HEK293 (cell line): ENCODE results near the gene NEO1.

Experiments used
- CTCF ChIP-seq: fragments of 450-650 bp; formaldehyde crosslinking; IDR thresholded peaks from 2 replicates; pipeline ENCODE4 v1.5.1; 2016; ENCODE audit warnings: missing biosample characterization, missing genetic modification characterization
- KLF10 ChIP-seq: fragments of 450-650 bp; IDR thresholded peaks from 2 replicates; pipeline ENCODE4 v1.5.1; 2018; ENCODE audit warnings: missing biosample characterization, mild to moderate bottlenecking, missing genetic modification characterization
- KLF9 ChIP-seq: fragments of 450-650 bp; formaldehyde crosslinking; IDR thresholded peaks from 2 replicates; pipeline ENCODE4 v1.5.1; 2016; ENCODE audit warnings: missing biosample characterization, missing genetic modification characterization, low read depth
- REST ChIP-seq: fragments of 450-650 bp; formaldehyde crosslinking; IDR thresholded peaks from 2 replicates; pipeline ENCODE4 v1.5.1; 2016; ENCODE audit warnings: missing biosample characterization, missing genetic modification characterization
- SETDB1 ChIP-seq: IDR thresholded peaks from one replicate; pipeline ENCODE4 v1.6.1; 2017; ENCODE audit warnings: mild to moderate bottlenecking, low read length, moderate library complexity, mixed read lengths; ENCODE audit not compliant: insufficient read length
- ZBTB26 ChIP-seq: fragments of 450-650 bp; formaldehyde crosslinking; optimal IDR thresholded peaks from 2 replicates; pipeline ENCODE3; 2016; ENCODE audit warnings: missing biosample characterization, mild to moderate bottlenecking, missing genetic modification characterization
- ZNF302 ChIP-seq: fragments of 450-650 bp; formaldehyde crosslinking; IDR thresholded peaks from 2 replicates; pipeline ENCODE4 v1.5.1; 2016; ENCODE audit warnings: missing biosample characterization, missing genetic modification characterization, low read depth
- ZNF600 ChIP-seq: fragments of 450-650 bp; formaldehyde crosslinking; IDR thresholded peaks from 2 replicates; pipeline ENCODE4 v1.5.1; 2016; ENCODE audit warnings: missing biosample characterization, missing genetic modification characterization
- ZNF670 ChIP-seq: fragments of 450-650 bp; formaldehyde crosslinking; IDR thresholded peaks from 2 replicates; pipeline ENCODE4 v1.5.1; 2016; ENCODE audit warnings: missing biosample characterization, missing genetic modification characterization, low read depth
- ZSCAN30 ChIP-seq: fragments of 450-650 bp; IDR thresholded peaks from 2 replicates; pipeline ENCODE4 v1.5.1; 2018; ENCODE audit warnings: missing biosample characterization, mild to moderate bottlenecking, missing genetic modification characterization, moderate library complexity
- TF ChIP-seq, protein P1 (sequence below): sonication (generic); formaldehyde crosslinking; IDR thresholded peaks from 2 replicates; pipeline ENCODE4 v1.8.1; 2022; ENCODE audit warnings: mild to moderate bottlenecking, moderate library complexity, missing genetic modification reagents
- TF ChIP-seq, protein P2 (sequence below): fragments of 450-650 bp; formaldehyde crosslinking; IDR thresholded peaks from 2 replicates; pipeline ENCODE4 v1.5.1; 2016; ENCODE audit warnings: missing biosample characterization, missing genetic modification characterization
- TF ChIP-seq, protein P3 (sequence below): fragments of 450-650 bp; formaldehyde crosslinking; IDR thresholded peaks from 2 replicates; pipeline ENCODE4 v1.5.1; 2016; ENCODE audit warnings: missing biosample characterization, missing genetic modification characterization

DNA sequence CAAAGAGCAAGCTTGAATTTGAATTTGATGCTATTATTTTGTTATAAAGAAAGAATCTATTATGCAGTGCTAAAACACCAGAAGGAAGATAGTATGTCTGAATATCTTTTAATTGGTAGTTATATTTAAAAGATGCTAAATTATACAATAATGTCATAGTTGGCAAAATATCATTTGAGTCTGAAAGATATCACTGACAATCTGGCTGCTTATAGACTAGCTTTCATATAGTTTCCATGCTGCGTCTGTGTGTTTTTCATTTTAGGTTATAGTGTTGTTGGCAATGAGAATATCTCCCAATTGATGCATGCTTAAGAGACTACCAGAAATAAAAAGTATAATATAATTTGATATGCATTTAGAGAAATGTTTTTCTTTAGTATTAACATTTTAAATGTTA is 142.9 kb downstream of the NEO1 start:
- TF ChIP-seq CTCF (tag by site-specific recombination) = no peak
- TF ChIP-seq ZSCAN30 (tag by site-specific recombination) = no peak
- TF ChIP-seq, protein P1, sequence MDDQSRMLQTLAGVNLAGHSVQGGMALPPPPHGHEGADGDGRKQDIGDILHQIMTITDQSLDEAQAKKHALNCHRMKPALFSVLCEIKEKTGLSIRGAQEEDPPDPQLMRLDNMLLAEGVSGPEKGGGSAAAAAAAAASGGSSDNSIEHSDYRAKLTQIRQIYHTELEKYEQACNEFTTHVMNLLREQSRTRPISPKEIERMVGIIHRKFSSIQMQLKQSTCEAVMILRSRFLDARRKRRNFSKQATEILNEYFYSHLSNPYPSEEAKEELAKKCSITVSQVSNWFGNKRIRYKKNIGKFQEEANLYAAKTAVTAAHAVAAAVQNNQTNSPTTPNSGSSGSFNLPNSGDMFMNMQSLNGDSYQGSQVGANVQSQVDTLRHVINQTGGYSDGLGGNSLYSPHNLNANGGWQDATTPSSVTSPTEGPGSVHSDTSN (CRISPR knock-in tag) = no peak
- TF ChIP-seq, protein P2, sequence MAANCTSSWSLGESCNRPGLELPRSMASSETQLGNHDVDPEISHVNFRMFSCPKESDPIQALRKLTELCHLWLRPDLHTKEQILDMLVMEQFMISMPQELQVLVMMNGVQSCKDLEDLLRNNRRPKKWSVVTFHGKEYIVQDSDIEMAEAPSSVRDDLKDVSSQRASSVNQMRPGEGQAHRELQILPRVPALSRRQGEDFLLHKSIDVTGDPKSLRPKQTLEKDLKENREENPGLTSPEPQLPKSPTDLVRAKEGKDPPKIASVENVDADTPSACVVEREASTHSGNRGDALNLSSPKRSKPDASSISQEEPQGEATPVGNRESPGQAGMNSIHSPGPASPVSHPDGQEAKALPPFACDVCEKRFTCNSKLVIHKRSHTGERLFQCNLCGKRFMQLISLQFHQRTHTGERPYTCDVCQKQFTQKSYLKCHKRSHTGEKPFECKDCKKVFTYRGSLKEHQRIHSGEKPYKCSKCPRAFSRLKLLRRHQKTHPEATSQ = no peak
- TF ChIP-seq SETDB1 = no peak
- no peak for TF ChIP-seq KLF10 (tag by site-specific recombination)
- TF ChIP-seq ZBTB26 (tag by site-specific recombination) = no peak
- no peak for TF ChIP-seq REST (tag by site-specific recombination)
- no peak for TF ChIP-seq KLF9
- no peak for TF ChIP-seq ZNF302 (tag by site-specific recombination)
- no peak for TF ChIP-seq ZNF600 (tag by site-specific recombination)
- TF ChIP-seq ZNF670 (tag by site-specific recombination) = no peak
- TF ChIP-seq, protein P3, sequence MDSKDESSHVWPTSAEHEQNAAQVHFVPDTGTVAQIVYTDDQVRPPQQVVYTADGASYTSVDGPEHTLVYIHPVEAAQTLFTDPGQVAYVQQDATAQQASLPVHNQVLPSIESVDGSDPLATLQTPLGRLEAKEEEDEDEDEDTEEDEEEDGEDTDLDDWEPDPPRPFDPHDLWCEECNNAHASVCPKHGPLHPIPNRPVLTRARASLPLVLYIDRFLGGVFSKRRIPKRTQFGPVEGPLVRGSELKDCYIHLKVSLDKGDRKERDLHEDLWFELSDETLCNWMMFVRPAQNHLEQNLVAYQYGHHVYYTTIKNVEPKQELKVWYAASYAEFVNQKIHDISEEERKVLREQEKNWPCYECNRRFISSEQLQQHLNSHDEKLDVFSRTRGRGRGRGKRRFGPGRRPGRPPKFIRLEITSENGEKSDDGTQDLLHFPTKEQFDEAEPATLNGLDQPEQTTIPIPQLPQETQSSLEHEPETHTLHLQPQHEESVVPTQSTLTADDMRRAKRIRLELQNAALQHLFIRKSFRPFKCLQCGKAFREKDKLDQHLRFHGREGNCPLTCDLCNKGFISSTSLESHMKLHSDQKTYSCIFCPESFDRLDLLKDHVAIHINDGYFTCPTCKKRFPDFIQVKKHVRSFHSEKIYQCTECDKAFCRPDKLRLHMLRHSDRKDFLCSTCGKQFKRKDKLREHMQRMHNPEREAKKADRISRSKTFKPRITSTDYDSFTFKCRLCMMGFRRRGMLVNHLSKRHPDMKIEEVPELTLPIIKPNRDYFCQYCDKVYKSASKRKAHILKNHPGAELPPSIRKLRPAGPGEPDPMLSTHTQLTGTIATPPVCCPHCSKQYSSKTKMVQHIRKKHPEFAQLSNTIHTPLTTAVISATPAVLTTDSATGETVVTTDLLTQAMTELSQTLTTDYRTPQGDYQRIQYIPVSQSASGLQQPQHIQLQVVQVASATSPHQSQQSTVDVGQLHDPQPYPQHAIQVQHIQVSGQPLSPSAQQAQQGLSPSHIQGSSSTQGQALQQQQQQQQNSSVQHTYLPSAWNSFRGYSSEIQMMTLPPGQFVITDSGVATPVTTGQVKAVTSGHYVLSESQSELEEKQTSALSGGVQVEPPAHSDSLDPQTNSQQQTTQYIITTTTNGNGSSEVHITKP = no peak
